Skeletal muscle satellite cell (primary cell): ENCODE measurements around the gene AJUBA. TPM values are rescaled to one million over a fixed set of nuclear protein-coding genes. Genes with fewer than 3 reads are reported as not detected.

Experiments used
- H3K27me3 ChIP-seq: 2 replicates; pipeline ENCODE4 v1.7.0; 2013; ENCODE audit warnings: low read length; ENCODE audit not compliant: control insufficient read depth, insufficient read depth
- H3K36me3 ChIP-seq: 2 replicates; pipeline ENCODE4 v1.7.0; 2013; ENCODE audit warnings: mild to moderate bottlenecking, control low read depth, low read length; ENCODE audit not compliant: insufficient read depth
- H3K4me1 ChIP-seq: 2 replicates; pipeline ENCODE4 v1.7.0; 2013; ENCODE audit warnings: low read length; ENCODE audit not compliant: control insufficient read depth, insufficient read depth
- H3K4me2 ChIP-seq: 2 replicates; pipeline ENCODE4 v1.7.0; 2013; ENCODE audit warnings: mild to moderate bottlenecking, low read length
- H3K4me3 ChIP-seq: 2 replicates; pipeline ENCODE4 v1.7.0; 2013; ENCODE audit warnings: low read length
- H3K9ac ChIP-seq: 2 replicates; pipeline ENCODE4 v1.7.0; 2013; ENCODE audit warnings: mild to moderate bottlenecking, low read depth, low read length, moderate library complexity
- H3K9me3 ChIP-seq: replicated peaks from 2 replicates; pipeline ENCODE4 v1.7.0; 2013; ENCODE audit warnings: mild to moderate bottlenecking, control low read depth, low read length
- total RNA-seq: library from RNA; depleted of rRNA; stranded (reverse); fragments of >200 nt; gene quantifications from 2 replicates; pipeline ENCODE4 v1.2.3, GENCODE V29; 2012; rRNA removed

The AJUBA gene
- total RNA-seq = 13.1 and 16.5 TPM in 2 replicates

DNA sequence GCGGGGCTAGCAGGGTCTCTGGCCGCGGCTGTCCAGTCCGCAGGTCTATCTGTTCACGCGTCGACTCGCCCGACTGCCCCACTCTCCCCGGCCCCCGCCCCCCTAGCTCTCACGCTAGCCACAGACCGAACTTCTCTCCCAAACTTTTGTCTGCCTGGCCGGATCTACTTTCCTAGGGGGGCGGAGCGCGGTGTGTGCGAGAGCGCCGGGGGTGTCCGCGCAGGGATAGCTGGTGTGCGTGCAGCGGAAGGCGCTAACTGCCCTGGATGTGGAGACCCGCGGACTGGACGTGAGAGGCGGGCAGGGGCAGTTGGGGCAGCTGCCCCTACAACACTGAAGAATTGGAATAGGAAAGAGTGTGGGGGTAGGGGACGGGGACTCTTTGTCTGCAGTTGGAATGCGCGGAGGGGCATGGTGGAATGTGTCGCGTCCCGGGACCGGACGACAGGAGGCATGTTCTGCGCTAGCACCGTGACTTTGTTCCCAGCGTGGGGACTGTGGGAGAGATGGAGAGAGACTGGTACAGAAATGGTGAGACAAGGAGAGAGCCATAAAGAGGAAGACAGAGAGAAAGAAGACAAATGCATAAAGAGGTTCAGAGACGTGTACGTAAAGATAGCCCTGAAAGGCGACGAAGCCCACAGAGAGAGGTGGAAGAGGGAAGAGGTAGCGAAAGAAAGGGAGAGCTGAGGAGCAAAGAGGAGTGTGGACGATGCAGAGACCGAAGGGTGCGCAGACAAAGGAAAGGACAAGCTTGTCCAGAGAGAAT lies at the start of gene AJUBA:
TSS of gene AJUBA (minus strand) at position 75 of the 769 bp plus-strand sequence. CDS start 285 bp downstream, outside the sequence.
- H3K4me3 ChIP-seq = peak within 1 kb of the TSS; percentile 90
- H3K9ac ChIP-seq = peak within 1 kb of the TSS; percentile 94
- peaks cover 9% of the 10 kb centered on the region for H3K36me3 ChIP-seq
- H3K27me3 ChIP-seq = no peaks in the 10 kb centered on the region
- H3K9me3 ChIP-seq = no peaks in the 10 kb centered on the region
- peaks cover 30% of the 10 kb centered on the region for H3K4me1 ChIP-seq
- H3K4me2 ChIP-seq = peak within 1 kb of the TSS; percentile 85

DNA sequence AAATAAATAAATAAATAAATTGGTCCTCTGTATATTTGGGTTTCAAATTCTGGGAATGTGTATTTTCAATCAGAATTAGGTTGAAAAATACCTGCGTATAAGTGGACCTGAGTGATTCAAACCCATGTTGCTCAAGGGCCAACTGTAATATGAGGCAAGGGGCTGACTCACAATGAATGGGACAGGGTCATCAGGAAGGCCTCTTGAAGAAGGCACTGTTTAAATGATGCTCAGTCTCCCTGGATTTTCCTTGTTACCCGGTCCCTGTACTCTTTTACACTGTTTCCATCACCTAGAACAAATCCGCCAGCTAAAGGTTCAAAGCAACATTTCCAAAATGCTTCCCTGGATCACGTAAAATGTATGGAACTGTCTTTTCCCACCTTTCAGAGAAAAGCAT lies 48.6 kb upstream of the AJUBA start:
- no peak overlapping the region for H3K4me3 ChIP-seq
- peaks cover 18% of the 10 kb centered on the region for H3K4me1 ChIP-seq
- H3K9ac ChIP-seq = no peak overlapping the region
- H3K36me3 ChIP-seq = peaks cover 41% of the 10 kb centered on the region
- no peak overlapping the region for H3K4me2 ChIP-seq
- H3K27me3 ChIP-seq = no peaks in the 10 kb centered on the region
- H3K9me3 ChIP-seq = no peaks in the 10 kb centered on the region

DNA sequence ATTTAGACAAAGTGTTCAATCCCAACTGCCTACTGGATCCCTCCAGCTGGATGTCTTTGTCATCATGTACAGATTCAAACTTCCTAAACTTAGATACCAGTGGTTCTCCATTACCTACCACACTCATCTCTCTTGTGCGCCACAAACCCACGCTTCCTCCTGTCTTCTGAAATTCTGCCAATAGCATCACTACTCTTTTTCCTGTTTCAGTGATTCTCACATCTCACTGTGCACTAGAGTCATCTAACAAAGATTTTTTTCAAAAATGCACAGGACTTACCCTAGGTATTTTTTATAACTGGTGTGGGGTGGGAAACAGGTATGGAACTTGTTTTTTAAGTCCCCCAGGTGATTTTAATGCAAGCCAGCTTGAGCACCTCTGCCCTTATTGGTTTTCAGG lies 46.4 kb upstream of the AJUBA start:
- H3K4me1 ChIP-seq = peaks cover 9% of the 10 kb centered on the region
- peaks cover 56% of the 10 kb centered on the region for H3K36me3 ChIP-seq
- H3K4me3 ChIP-seq = no peak overlapping the region
- H3K9ac ChIP-seq = no peak overlapping the region
- H3K4me2 ChIP-seq = no peak overlapping the region
- H3K27me3 ChIP-seq = no peaks in the 10 kb centered on the region
- no peaks in the 10 kb centered on the region for H3K9me3 ChIP-seq

DNA sequence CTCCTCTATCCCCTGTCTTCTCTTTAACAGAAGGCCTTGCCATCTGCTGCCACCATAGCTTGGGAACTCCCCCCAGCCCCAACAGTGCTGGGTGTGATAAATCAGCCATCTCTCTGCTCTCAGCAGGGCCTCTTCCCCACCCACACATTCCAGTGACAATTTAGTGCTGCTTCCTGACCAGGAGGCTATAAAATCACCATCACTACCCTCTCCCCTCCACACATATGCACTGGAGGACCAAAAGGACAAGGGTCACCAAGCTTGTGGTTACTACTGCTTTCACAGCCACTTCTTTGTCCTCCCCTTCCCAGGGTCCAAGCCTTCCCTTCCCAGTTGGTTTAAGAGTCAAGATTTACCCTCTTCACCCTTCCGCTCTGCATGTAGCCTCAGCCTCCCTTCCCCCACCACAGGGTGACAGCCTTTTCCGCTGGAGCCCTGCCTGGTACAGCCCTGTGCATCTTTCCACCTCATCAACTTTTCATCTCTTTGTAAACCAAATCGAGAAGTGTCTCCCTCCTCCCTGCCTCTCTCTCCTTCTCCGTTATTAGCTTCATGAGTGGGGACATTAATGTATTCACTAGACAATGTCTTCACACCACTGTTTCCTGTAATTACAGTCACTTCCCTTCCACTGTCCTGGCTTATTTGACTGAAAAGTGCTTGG lies 42.9 kb upstream of the AJUBA start:
- H3K4me2 ChIP-seq = no peak overlapping the region
- H3K9me3 ChIP-seq = no peaks in the 10 kb centered on the region
- no peaks in the 10 kb centered on the region for H3K4me1 ChIP-seq
- H3K4me3 ChIP-seq = no peak overlapping the region
- peaks cover 39% of the 10 kb centered on the region for H3K36me3 ChIP-seq
- H3K27me3 ChIP-seq = no peaks in the 10 kb centered on the region
- no peak overlapping the region for H3K9ac ChIP-seq

DNA sequence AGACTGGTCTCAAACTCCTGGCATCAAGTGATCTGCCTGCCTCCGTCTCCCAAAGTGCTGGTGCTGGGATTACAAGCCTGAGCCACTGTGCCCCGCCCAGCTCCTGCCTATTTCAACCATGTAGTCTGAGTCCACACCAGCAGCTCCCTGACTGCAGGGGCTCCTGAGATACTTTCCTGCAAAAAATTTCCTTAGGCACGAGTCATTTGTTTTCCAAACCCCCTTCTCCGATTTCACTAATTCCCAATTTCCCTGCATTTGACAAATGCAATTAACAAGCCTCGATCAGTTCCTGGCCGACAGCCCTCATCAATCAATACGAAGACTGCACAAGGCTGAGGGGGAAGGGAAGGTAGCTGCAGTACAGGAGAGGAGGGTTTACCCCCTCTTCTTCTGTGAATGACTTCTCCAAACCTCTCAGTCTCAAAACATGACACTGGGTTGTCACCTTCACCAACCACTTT lies 42.3 kb upstream of the AJUBA start:
- Histone ChIP-seq H3K9me3 (no peaks in the 10 kb centered on the region), H3K27me3 (no peaks in the 10 kb centered on the region), H3K4me3 (no peak overlapping the region), H3K9ac (no peak overlapping the region), H3K4me2 (no peak overlapping the region), H3K36me3 (peaks cover 39% of the 10 kb centered on the region), H3K4me1 (no peaks in the 10 kb centered on the region)

DNA sequence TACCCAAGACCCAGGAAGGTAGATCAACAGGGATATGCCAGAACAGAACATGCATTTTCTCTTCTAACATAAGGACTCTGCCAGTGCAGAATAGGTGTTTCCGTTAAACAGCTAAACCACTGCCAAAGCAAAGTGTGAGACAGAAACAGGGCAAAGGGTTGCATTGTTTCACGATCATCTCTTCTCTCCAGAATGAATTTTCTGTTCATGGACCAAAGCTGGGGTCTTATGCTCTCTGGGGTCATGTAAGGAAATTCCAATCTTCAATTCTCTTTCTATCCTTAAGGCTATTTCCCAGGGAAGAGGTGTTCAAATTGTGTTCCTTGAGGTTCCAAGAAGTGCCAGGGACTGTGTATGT lies 41.4 kb upstream of the AJUBA start:
- Histone ChIP-seq H3K4me2 (no peak overlapping the region), H3K4me3 (no peak overlapping the region), H3K36me3 (peaks cover 33% of the 10 kb centered on the region), H3K9me3 (no peaks in the 10 kb centered on the region), H3K9ac (no peak overlapping the region), H3K4me1 (no peaks in the 10 kb centered on the region), H3K27me3 (no peaks in the 10 kb centered on the region)

DNA sequence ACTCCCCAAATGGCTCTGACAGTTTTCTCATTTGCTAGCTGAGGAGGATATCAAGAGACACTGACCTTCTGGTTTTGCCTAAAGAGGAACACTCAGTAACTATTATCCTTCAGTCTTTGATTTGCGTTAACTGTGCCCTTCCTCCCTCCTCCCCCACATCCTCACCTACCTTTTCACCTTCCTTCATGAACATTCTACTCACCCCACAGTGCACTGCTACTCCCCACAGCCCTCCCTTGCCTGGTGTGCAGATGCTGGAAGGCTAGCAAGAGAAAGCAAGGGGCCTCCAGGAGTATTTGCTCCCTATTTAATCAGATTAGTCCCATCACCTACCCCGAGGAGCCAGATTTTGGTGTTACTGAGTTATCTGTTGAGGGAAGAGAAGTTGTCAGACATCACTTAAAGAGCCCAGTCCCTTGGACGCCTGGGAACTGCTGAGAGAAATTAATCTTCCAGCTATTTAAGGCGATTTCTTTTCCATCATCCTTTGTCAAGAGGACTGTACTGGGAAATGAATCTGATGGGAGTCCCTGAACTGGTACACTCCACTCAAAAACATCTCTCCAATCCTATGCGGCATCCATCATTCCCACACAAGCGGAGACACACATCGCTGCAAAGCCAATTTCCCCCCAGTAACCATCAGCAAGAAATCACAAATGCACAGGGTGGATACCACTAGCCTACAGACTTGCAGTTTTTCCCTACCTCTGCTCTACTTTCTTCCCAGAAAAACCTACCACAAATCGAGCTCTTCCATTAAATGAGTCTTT lies 40.9 kb upstream of the AJUBA start:
- H3K9ac ChIP-seq = no peak overlapping the region

DNA sequence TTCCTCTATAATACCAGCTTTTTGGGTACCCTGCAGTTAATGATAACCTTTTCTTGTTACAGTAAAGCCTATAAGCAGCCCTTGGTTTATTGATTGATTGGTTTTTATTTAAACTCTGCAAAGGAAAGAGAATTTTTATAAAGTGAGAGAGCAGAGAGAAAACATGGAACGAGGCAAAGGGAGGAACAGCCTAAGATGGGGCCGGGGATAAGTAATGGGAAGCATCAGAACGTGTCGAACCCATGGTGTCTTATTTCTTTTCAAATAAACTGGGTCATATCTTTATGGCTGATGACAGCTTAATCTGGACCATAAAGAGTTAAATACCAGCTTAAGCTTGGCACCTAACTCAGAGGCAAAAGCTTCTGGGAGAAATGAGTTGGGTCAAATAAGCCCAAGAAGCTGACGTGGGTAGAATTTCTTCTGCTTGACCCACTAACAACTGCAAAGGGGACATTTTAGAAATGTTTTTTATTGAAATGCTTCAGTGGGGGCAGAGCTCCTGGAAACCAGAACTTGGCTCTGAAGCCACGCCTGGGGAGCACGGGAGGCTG lies 39.6 kb upstream of the AJUBA start:
- Histone ChIP-seq H3K9ac (no peak overlapping the region), H3K36me3 (peaks cover 20% of the 10 kb centered on the region), H3K27me3 (no peaks in the 10 kb centered on the region), H3K9me3 (no peaks in the 10 kb centered on the region), H3K4me1 (no peaks in the 10 kb centered on the region), H3K4me3 (no peak overlapping the region), H3K4me2 (no peak overlapping the region)

More for the DNA sequence above, 40.9 kb upstream of the AJUBA start:
- no peaks in the 10 kb centered on the region for H3K27me3 ChIP-seq
- H3K4me3 ChIP-seq = no peak overlapping the region
- no peak overlapping the region for H3K4me2 ChIP-seq
- H3K9me3 ChIP-seq = no peaks in the 10 kb centered on the region
- H3K36me3 ChIP-seq = peaks cover 27% of the 10 kb centered on the region
- H3K4me1 ChIP-seq = no peaks in the 10 kb centered on the region

DNA sequence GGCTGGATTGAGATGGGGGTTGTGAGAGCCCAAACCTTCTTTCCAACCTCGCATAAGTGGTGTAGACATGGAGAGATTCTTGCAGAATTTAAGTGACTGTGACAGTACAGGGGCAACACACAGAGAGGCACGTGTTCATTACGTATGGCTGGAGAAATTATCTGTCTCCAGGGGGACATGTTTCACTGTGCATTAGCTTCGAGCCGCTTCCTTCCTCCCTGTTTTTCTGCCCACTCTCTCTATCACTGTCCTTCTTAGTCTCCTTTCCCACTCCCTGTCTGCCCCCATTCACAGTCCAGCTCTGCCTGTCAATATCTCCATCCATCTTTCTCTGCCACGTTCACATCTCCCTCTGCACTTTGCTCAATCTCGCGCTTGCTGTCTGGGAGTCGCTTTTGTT lies 39.1 kb upstream of the AJUBA start:
- no peaks in the 10 kb centered on the region for H3K4me1 ChIP-seq
- no peak overlapping the region for H3K9ac ChIP-seq
- no peaks in the 10 kb centered on the region for H3K27me3 ChIP-seq
- H3K9me3 ChIP-seq = no peaks in the 10 kb centered on the region
- no peak overlapping the region for H3K4me2 ChIP-seq
- peaks cover 20% of the 10 kb centered on the region for H3K36me3 ChIP-seq
- H3K4me3 ChIP-seq = no peak overlapping the region

DNA sequence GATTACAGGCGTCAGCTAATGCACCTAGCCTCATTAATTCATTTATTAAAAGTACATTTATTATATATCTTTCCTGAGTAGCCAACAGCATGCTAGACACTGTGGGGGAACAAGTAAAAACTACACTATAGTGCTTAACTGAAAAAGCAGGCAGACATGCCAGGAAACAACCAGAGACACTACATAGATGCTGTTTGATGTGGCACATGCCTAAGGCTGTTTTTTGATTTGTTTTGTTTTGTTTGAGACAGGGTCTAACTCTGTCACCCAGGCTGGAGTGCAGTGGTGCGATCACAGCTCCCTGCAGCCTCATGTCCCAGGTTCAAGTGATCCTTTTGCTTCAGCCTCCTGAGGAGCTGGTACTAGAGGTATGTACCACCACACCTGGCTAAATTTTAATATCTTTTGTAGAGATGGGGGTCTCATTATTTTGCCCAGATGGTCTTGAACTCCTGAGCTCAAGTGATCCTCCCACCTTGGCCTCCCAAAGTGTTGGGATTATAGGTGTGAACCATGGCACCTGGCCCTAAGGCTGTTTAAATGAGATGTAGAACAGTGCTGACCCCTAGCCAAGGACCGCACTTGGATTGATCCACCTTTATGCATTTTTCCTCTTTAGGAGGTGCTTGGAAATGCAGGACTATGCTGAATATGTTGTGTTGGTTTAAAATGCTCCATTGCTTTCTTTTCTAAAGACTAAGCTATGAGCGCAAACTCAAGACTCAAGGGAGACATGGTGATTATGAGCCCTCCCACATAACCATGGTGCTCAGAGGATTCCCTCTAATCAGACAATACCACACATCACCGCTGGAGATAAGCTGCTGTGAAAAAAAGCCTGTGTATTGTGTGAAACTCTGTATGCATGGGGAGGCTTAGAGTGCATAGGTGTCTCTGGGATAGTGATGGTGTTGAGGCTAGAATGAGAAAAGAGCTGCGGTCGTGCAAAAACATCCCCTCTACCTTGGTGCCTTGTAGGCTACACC lies 38.1 kb upstream of the AJUBA start:
- Histone ChIP-seq H3K9ac (no peak overlapping the region), H3K27me3 (no peaks in the 10 kb centered on the region), H3K4me1 (no peaks in the 10 kb centered on the region), H3K9me3 (no peaks in the 10 kb centered on the region), H3K36me3 (peaks cover 10% of the 10 kb centered on the region), H3K4me3 (no peak overlapping the region), H3K4me2 (no peak overlapping the region)
